ENCODE measurements around the gene MRGPRF.

Gene MRGPRF

DNA sequence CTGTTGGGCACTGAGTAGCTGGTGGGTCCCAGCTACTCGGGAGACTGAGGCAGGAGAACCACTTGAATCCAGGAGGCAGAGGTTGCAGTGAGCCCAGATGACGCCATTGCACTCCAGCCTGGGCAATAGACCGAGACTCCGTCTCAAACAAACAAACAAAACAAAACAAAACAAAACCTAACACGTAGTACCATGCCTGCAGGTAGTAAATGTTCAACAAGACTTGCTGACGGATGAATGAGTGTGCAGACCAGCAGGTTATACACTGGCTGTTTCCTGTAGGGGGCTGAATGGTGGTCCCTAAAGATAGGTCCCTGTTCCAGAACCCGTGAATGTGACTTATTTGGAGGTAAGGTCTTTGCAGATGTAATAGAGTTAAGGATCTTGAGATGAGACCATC is 19.5 kb downstream of the MRGPRF start (continued):
- TF ChIP-seq, protein P1, sequence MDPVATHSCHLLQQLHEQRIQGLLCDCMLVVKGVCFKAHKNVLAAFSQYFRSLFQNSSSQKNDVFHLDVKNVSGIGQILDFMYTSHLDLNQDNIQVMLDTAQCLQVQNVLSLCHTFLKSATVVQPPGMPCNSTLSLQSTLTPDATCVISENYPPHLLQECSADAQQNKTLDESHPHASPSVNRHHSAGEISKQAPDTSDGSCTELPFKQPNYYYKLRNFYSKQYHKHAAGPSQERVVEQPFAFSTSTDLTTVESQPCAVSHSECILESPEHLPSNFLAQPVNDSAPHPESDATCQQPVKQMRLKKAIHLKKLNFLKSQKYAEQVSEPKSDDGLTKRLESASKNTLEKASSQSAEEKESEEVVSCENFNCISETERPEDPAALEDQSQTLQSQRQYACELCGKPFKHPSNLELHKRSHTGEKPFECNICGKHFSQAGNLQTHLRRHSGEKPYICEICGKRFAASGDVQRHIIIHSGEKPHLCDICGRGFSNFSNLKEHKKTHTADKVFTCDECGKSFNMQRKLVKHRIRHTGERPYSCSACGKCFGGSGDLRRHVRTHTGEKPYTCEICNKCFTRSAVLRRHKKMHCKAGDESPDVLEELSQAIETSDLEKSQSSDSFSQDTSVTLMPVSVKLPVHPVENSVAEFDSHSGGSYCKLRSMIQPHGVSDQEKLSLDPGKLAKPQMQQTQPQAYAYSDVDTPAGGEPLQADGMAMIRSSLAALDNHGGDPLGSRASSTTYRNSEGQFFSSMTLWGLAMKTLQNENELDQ (tag by site-specific recombination; IDR thresholded peaks at IDR 0.05; ENCODE audit: low read depth) = no peak
- TF ChIP-seq ZNF211 (tag by site-specific recombination; IDR thresholded peaks at IDR 0.05; ENCODE audit: low read depth) (no peak), ZNF114 (tag by site-specific recombination; IDR thresholded peaks at IDR 0.05) (no peak), KLF1 (tag by site-specific recombination; IDR thresholded peaks at IDR 0.05) (no peak), ZNF26 (tag by site-specific recombination; IDR thresholded peaks at IDR 0.05) (no peak), IKZF3 (tag by site-specific recombination; IDR thresholded peaks at IDR 0.05) (no peak), ZNF157 (tag by site-specific recombination; IDR thresholded peaks at IDR 0.05) (no peak), ZFP37 (tag by site-specific recombination; IDR thresholded peaks at IDR 0.05) (no peak), SETDB1 (IDR thresholded peaks at IDR 0.05; ENCODE audit: insufficient read length, low read length) (no peak)
- TF ChIP-seq, protein P2, sequence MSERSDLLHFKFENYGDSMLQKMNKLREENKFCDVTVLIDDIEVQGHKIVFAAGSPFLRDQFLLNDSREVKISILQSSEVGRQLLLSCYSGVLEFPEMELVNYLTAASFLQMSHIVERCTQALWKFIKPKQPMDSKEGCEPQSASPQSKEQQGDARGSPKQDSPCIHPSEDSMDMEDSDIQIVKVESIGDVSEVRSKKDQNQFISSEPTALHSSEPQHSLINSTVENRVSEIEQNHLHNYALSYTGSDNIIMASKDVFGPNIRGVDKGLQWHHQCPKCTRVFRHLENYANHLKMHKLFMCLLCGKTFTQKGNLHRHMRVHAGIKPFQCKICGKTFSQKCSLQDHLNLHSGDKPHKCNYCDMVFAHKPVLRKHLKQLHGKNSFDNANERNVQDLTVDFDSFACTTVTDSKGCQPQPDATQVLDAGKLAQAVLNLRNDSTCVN (tag by site-specific recombination; optimal IDR thresholded peaks at IDR 0.05) = no peak

- CTCF ChIA-PET = no interaction called here
- Histone ChIP-seq H3K27ac (ENCODE audit: extremely low read depth, low read depth, low read length) (no peak overlapping the region), H3K36me3 (ENCODE audit: control insufficient read depth in 2 of 2, insufficient read depth in 1 of 2, low read length in 2 of 2) (no peaks in the 10 kb centered on the region), H3K4me1 (ENCODE audit: control insufficient read depth, insufficient read depth, low read length) (no peaks in the 10 kb centered on the region), H3K9me3 (ENCODE audit: control insufficient read depth, insufficient read depth, low read depth, low read length) (no peaks in the 10 kb centered on the region), H3K4me3 (ENCODE audit: low read depth, low read length) (no peak overlapping the region)
- TF ChIP-seq KLF7 (tag by site-specific recombination; IDR thresholded peaks at IDR 0.05; ENCODE audit: borderline replicate concordance) = no peak
- no peak for TF ChIP-seq ZNF513 (tag by site-specific recombination; IDR thresholded peaks at IDR 0.05)
- TF ChIP-seq ZSCAN16 (tag by site-specific recombination; IDR thresholded peaks at IDR 0.05) = no peak
- no peak for TF ChIP-seq ZBTB21 (tag by site-specific recombination; IDR thresholded peaks at IDR 0.05)
- no peak for TF ChIP-seq ZBTB8A (tag by site-specific recombination; IDR thresholded peaks at IDR 0.05)
- no peak for TF ChIP-seq ZBTB17 (tag by site-specific recombination; IDR thresholded peaks at IDR 0.05)
- TF ChIP-seq ZXDB (tag by site-specific recombination; IDR thresholded peaks at IDR 0.05) = no peak
- no peak for TF ChIP-seq HOXA7 (CRISPR knock-in tag; IDR thresholded peaks at IDR 0.05; ENCODE audit: borderline replicate concordance)
- no peak for TF ChIP-seq ZNF354C (tag by site-specific recombination; IDR thresholded peaks at IDR 0.05; ENCODE audit: borderline replicate concordance, low read depth)
- TF ChIP-seq ZNF585B (tag by site-specific recombination; IDR thresholded peaks at IDR 0.05) = no peak
- no peak for TF ChIP-seq ZNF416 (tag by site-specific recombination; IDR thresholded peaks at IDR 0.05)
- TF ChIP-seq GLI2 (tag by site-specific recombination; IDR thresholded peaks at IDR 0.05; ENCODE audit: borderline replicate concordance, low read depth) = no peak
- POLR2A ChIA-PET = no interaction called here
These were observed 20.2 kb downstream of the MRGPRF start for GRCh38 chr11:68992743-68993255.
